CD14-positive monocyte (primary cell): ENCODE results near the gene ANO4. TPM values are rescaled to one million over a fixed set of nuclear protein-coding genes. Genes with fewer than 3 reads are reported as not detected.

Experiments used
- DNase-seq, 3 donors: peaks; one replicate each; pipeline ENCODE4 v3.0.0-alpha.2; 2011 to 2022
- H2AFZ ChIP-seq: 2 replicates; pipeline ENCODE4 v1.6.0; 2012; ENCODE audit warnings: mild to moderate bottlenecking, low read depth, low read length, inconsistent platforms; ENCODE audit not compliant: insufficient read depth, poor library complexity, severe bottlenecking
- H3K27ac ChIP-seq, 2 donors: 1 replicate in 1 of 2; 2 replicates in 1 of 2; pipeline ENCODE4 v1.5.1; 2012 to 2013; ENCODE audit warnings: low read length in 2 of 2, control low read depth in 1 of 2, inconsistent platforms in 1 of 2, low read depth in 1 of 2, mild to moderate bottlenecking in 1 of 2
- H3K27me3 ChIP-seq, 2 donors: one replicate each; pipeline versions ENCODE4 v1.6.0 to v1.6.1; 2011 to 2013; ENCODE audit warnings: low read length in 2 of 2; ENCODE audit not compliant: control insufficient read depth in 2 of 2, insufficient read depth in 2 of 2
- H3K36me3 ChIP-seq, 2 donors: replicated peaks in 1 of 2; 1 replicate in 1 of 2; 2 replicates in 1 of 2; pipeline versions ENCODE4 v1.5.1 to v1.6.1; 2012 to 2013; ENCODE audit warnings: low read length in 2 of 2, control low read depth in 1 of 2, inconsistent platforms in 1 of 2, mild to moderate bottlenecking in 1 of 2; ENCODE audit not compliant: insufficient read depth in 2 of 2, control insufficient read depth in 1 of 2
- H3K4me1 ChIP-seq, 2 donors: 1 replicate in 1 of 2; 2 replicates in 1 of 2; pipeline versions ENCODE4 v1.5.1 to v1.6.1; 2012 to 2013; ENCODE audit warnings: low read length in 2 of 2, control low read depth in 1 of 2, inconsistent platforms in 1 of 2, mild to moderate bottlenecking in 1 of 2, moderate library complexity in 1 of 2; ENCODE audit not compliant: insufficient read depth in 2 of 2, control insufficient read depth in 1 of 2
- H3K4me2 ChIP-seq: replicated peaks from 2 replicates; pipeline ENCODE3; 2012; ENCODE audit warnings: low read length, moderate library complexity, mild to moderate bottlenecking; ENCODE audit not compliant: poor library complexity, severe bottlenecking; ENCODE audit errors: extremely low read depth
- H3K4me3 ChIP-seq, 3 experiments: fragments of 200-600 bp in 1 of 3; sonication (generic) in 1 of 3; replicated peaks in 1 of 3; 1 replicate in 2 of 3; 2 replicates in 1 of 3; pipeline ENCODE4 v1.5.1; 2011 to 2013; ENCODE audit warnings: low read length in 3 of 3, mild to moderate bottlenecking in 3 of 3, control low read depth in 2 of 3, low read depth in 2 of 3, inconsistent platforms in 1 of 3, moderate library complexity in 1 of 3
- H3K79me2 ChIP-seq: 2 replicates; pipeline ENCODE4 v1.6.0; 2012; ENCODE audit warnings: mild to moderate bottlenecking, control low read depth, inconsistent platforms, low read length, moderate library complexity; ENCODE audit not compliant: insufficient read depth
- H3K9ac ChIP-seq: 2 replicates; pipeline ENCODE4 v1.6.0; 2017; ENCODE audit warnings: low read length, mild to moderate bottlenecking; ENCODE audit not compliant: insufficient read depth, poor library complexity, severe bottlenecking
- H3K9me3 ChIP-seq, 2 donors: replicated peaks in 1 of 2; 1 replicate in 1 of 2; 2 replicates in 1 of 2; pipeline versions ENCODE4 v1.5.1 to v1.6.1; 2012 to 2013; ENCODE audit warnings: low read length in 2 of 2, control low read depth in 1 of 2; ENCODE audit not compliant: control insufficient read depth in 1 of 2, insufficient read depth in 1 of 2
- H4K20me1 ChIP-seq: 2 replicates; pipeline ENCODE4 v1.6.0; 2012; ENCODE audit warnings: mild to moderate bottlenecking, low read length, control low read depth, moderate library complexity; ENCODE audit not compliant: insufficient read depth
- H3K27ac Mint-ChIP-seq, 7 donors: one replicate each; pipeline ENCODE4 v1.8.0; 2020; ENCODE audit warnings: mild to moderate bottlenecking in 7 of 7, mixed read lengths in 7 of 7, moderate library complexity in 6 of 7, inconsistent platforms in 2 of 7
- H3K27me3 Mint-ChIP-seq, 3 donors: one replicate each; pipeline ENCODE4 v1.8.0; 2021 to 2022; ENCODE audit warnings: low read depth in 3 of 3, mild to moderate bottlenecking in 3 of 3, mixed read lengths in 3 of 3, moderate library complexity in 3 of 3, inconsistent platforms in 1 of 3
- H3K36me3 Mint-ChIP-seq, 2 donors: one replicate each; pipeline ENCODE4 v1.8.0; 2020; ENCODE audit warnings: mixed read lengths in 2 of 2, inconsistent platforms in 1 of 2, mild to moderate bottlenecking in 1 of 2
- H3K4me1 Mint-ChIP-seq: one replicate; pipeline ENCODE4 v1.8.0; 2020; ENCODE audit warnings: mild to moderate bottlenecking, mixed read lengths
- H3K4me3 Mint-ChIP-seq, 2 donors: one replicate each; pipeline ENCODE4 v1.8.0; 2020; ENCODE audit warnings: mild to moderate bottlenecking in 2 of 2, mixed read lengths in 2 of 2, moderate library complexity in 1 of 2
- H3K9me3 Mint-ChIP-seq, 7 donors: one replicate each; pipeline ENCODE4 v1.8.0; 2020 to 2022; ENCODE audit warnings: mixed read lengths in 7 of 7, mild to moderate bottlenecking in 6 of 7, moderate library complexity in 6 of 7, inconsistent platforms in 2 of 7
- CTCF ChIP-seq: fragments of 200-600 bp; IDR thresholded peaks from one replicate; pipeline ENCODE4 v1.8.0; 2022; ENCODE audit warnings: antibody characterized with exemption, mild to moderate bottlenecking
- WGBS: methylation state at CpG from one replicate; pipeline ENCODE4 v1.1.5; 2013; ENCODE audit warnings: missing lambda C conversion rate; ENCODE audit not compliant: insufficient coverage; 5-methylcytosine and 5-hydroxymethylcytosine counted together
- intact Hi-C, 2 donors: fragments of 100-400 bp; cut with micrococcal nuclease; formaldehyde crosslinking; loops; one replicate each; pipeline versions ENCODE4 v1.15.0 to v1.15.1; 2023
- polyA plus RNA-seq, 3 donors: library from polyadenylated mRNA; depleted of rRNA in 1 of 3; unstranded in 2 of 3; stranded (reverse) in 1 of 3; fragments of 300-500 nt in 2 of 3; fragments of >200 nt in 1 of 3; fragmentation: Illumina TruSeq in 2 of 3; gene quantifications; 1 replicate in 2 of 3; 2 replicates in 1 of 3; pipeline ENCODE4 v1.2.3, GENCODE V29; 2012 to 2021

Gene ANO4
- polyA plus RNA-seq, 3 donors, result not detected

GRCh38 chr12:100778967-100779590 is 15.5 kb upstream of the ANO4 start:
- intact Hi-C loops, result no loop called here
- DNase-seq, result no peak
- Histone ChIP-seq H4K20me1 (no peaks in the 10 kb centered on the region), H3K9me3 (no peaks in the 10 kb centered on the region), H3K36me3 (no peaks in the 10 kb centered on the region), H3K27ac (no peak overlapping the region), H3K4me2 (no peak overlapping the region), H3K79me2 (no peaks in the 10 kb centered on the region), H3K4me1 (no peaks in the 10 kb centered on the region), H3K4me3 (no peak overlapping the region), H3K9ac (no peak overlapping the region), H2AFZ (no peak overlapping the region), H3K27me3 (no peaks in the 10 kb centered on the region)
- Mint-ChIP-seq H3K36me3 (no peaks in the 10 kb centered on the region), H3K4me3 (no peak overlapping the region), H3K27ac (no peak overlapping the region), H3K27me3 (no peaks in the 10 kb centered on the region), H3K9me3 (peaks cover 0 to 2% (median 0%) of the 10 kb centered on the region in 7 donors), H3K4me1 (no peaks in the 10 kb centered on the region)
- no peak for TF ChIP-seq CTCF
- no CpG with 5 or more reads among the region's 1 CpG for WGBS

- H3K27ac ChIP-seq, result no peak overlapping the region
- peaks cover 0 to 2% of the 10 kb centered on the region in 2 donors for H3K27me3 ChIP-seq
- no peaks in the 10 kb centered on the region for H3K9me3 ChIP-seq
- no peak overlapping the region for H3K9ac ChIP-seq
- no peak overlapping the region for H3K27ac Mint-ChIP-seq
- no peaks in the 10 kb centered on the region for H3K36me3 Mint-ChIP-seq
- TF ChIP-seq CTCF, result no peak
- no peaks in the 10 kb centered on the region for H3K4me1 Mint-ChIP-seq
- H3K4me3 ChIP-seq, result no peak overlapping the region
- no CpG with 5 or more reads among the region's 1 CpG for WGBS
- H3K4me2 ChIP-seq, result no peak overlapping the region
- DNase-seq, result no peak
- H3K79me2 ChIP-seq, result no peaks in the 10 kb centered on the region
- H3K27me3 Mint-ChIP-seq, result peaks cover 2 to 5% (median 2%) of the 10 kb centered on the region in 3 donors
- no peaks in the 10 kb centered on the region for H3K36me3 ChIP-seq
- peaks cover 0 to 2% (median 2%) of the 10 kb centered on the region in 7 donors for H3K9me3 Mint-ChIP-seq
- H3K4me1 ChIP-seq, result no peaks in the 10 kb centered on the region
- H3K4me3 Mint-ChIP-seq, result no peak overlapping the region
- no peak overlapping the region for H2AFZ ChIP-seq
- intact Hi-C loops, result no loop called here
- no peaks in the 10 kb centered on the region for H4K20me1 ChIP-seq
Measured at GRCh38 chr12:100789146-100789545, 5.4 kb upstream of the ANO4 start.
